UCSD-AML1 (cell line): ENCODE measurements around the gene NBPF12.
"Not testable (repeated sequence)": the region's sequence is repeated elsewhere in the genome, so short reads cannot be mapped to it uniquely, and the experiment has no call there.

Experiments
- DNase-seq: peaks from one replicate; lab custom pipeline; 2025; ENCODE audit not compliant: unreplicated experiment; lab: John Stamatoyannopoulos, UW

Gene NBPF12

GRCh38 chr1:146985855-146986254 is 47.7 kb downstream of the NBPF12 start:
- not testable (repeated sequence) for DNase-seq

DNA sequence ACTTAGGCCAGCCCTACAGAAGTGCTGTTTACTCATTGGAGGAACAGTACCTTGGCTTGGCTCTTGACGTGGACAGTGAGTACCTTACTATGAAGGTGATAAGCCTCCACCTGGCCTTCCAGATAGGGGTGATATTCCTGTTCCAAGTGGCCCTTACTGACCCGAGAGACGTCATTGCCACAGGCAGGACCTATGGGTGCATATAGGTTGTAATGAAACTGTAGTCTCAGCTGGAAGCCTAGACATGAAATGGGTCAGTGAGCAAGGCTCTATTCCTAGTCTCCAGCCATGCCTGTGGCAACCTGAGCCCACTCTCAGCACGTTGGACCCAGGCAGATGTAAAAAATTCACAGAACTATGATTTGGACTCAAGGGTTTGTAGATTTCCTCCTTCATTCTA is 48.3 kb downstream of the NBPF12 start:
- DNase-seq, result not testable (repeated sequence)

- not testable (repeated sequence) for DNase-seq
Measured at GRCh38 chr1:146987502-146987901, 49.4 kb downstream of the NBPF12 start.

DNA sequence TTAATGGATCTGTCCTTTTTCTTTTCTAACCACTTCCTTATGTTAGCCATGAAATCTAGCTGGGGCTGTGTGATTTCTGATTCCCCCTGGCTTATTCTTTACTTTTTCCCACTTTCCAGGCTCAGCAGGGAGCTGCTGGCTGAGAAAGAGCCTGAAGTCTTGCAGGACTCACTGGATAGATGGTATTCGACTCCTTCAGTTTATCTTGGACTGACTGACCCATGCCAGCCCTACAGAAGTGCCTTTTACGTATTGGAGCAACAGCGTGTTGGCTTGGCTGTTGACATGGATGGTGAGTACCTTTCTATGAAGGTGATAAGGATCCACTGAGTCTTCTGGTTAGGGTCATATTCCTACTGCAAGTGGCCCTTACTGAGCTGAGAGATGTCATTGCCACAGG is 51.3 kb downstream of the NBPF12 start:
- DNase-seq, result not testable (repeated sequence)

DNA sequence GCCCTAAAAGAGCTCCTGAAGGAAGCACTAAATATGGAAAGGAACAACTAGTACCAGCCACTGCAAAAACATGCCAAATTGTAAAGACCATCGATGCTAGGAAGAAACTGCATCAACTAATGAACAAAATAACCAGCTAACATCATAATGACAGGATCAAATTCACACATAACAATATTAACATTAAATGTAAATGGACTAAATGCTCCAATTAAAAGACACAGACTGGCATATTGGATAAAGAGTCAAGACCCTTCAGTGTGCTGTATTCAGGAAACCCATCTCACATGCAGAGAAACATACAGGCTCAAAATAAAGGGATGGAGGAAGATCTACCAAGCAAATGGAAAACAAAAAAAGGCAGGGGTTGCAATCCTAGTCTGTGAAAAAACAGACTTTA is 70.4 kb downstream of the NBPF12 start:
- DNase-seq, result not testable (repeated sequence)

- DNase-seq, result not testable (repeated sequence)
Measured at GRCh38 chr1:147026975-147027374, 88.9 kb downstream of the NBPF12 start.

DNA sequence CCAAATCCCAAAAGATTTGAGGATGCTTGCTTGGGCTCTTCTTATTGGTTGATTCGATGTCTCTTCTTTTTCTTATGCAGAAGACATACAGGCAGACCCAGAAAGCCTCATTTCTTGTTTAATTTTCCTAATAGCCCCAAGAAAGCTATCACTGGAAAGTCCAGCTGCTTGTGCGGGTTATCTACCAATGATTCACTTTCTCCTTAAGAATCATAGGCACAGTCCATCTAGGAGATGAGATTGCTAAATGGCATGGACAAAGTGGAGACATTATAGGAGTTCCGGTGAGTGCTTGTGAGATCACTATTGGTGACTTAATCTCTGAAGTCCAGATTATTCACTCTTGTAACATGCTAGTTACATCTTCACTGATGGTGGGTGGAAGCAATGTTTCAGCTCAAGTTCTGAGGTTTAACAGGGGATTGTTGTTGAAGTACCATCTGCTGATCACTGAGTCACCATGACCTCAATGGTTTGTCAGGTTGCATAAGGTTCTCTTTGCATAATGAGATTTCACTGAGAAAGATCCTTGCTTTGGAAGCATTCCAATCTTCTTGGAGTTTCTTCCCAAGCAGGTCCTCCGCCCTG is 92.0 kb downstream of the NBPF12 start:
- DNase-seq, result not testable (repeated sequence)

DNA sequence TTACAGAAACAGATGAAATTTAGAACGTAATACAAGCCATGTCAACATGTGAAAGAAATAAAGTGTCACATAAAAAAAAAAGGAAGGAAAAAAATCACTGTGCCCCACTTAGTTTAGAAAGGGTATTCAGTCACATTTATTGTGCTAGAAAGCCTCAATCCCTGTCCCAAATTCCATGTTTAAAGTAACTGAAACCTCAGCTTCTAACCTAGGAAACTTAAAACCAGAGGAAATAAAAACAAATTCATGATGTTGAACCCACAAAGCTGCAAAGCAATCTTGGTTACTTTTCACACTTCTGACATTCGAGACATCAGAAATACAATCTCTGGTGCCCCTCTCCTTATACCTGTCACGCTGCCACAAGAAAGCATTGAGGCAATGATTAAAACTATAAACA is 101.8 kb downstream of the NBPF12 start:
- no peak for DNase-seq

- not testable (repeated sequence) for DNase-seq
Measured at GRCh38 chr1:147042891-147043290, 104.8 kb downstream of the NBPF12 start.

DNA sequence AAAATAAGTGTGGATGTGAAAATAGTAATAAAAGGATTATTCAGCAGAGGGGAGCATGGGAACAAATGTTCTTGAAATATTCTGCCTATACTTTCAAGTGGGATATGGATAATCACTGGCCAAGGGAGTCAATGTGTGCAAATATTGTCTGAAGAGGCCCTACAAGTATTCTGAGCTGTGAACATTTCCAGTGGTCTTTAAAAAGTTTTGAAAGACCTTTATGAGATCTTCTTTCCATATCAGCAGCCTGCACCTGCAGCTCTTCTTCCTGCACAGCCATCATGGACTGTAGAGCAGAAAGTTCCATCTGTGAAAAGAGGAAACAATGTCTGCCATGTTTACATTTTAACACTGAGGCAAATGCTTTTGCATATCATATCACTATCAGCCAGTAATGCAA is 106.4 kb downstream of the NBPF12 start:
- not testable (repeated sequence) for DNase-seq
